Measurements from ENCODE around the gene BRSK2. TPM values are rescaled to one million over a fixed set of nuclear protein-coding genes. Genes with fewer than 3 reads are reported as not detected.

BRSK2 gene
- total and polyA plus RNA-seq, 2 donors (not counting 1 experiment from before 2014, with no cell fraction given) = 0.11 to 0.33 TPM

GRCh38 chr11:1353383-1354124 lies 36.2 kb upstream of the BRSK2 start:
- no peaks in the 10 kb centered on the region for H4K20me1 ChIP-seq (ENCODE audit: control insufficient read depth, extremely low read depth, insufficient read depth, low read length)
- no peak overlapping the region for H2AFZ ChIP-seq (ENCODE audit: low read length)
- H3K79me2 ChIP-seq (ENCODE audit: control insufficient read depth, insufficient read depth, low read length) = no peaks in the 10 kb centered on the region
- DNase-seq (ENCODE audit: low read depth in 2 of 2) = no peak
- no peak overlapping the region for H3K4me3 ChIP-seq (replicated peaks in 1 of 4; ENCODE audit: control extremely low read depth in 1 of 4, insufficient read depth in 1 of 4, low read depth in 3 of 4, low read length in 4 of 4)
- H3K9me3 ChIP-seq (ENCODE audit: control insufficient read depth, insufficient read depth, low read depth, low read length) = no peaks in the 10 kb centered on the region
- H3K27me3 ChIP-seq (ENCODE audit: control insufficient read depth, insufficient read depth, low read length) = no peaks in the 10 kb centered on the region
- H3K36me3 ChIP-seq (ENCODE audit: control insufficient read depth, insufficient read depth, low read length) = no peaks in the 10 kb centered on the region
- no peaks in the 10 kb centered on the region for H3K4me1 ChIP-seq (ENCODE audit: control insufficient read depth, extremely low read depth, insufficient read depth, low read length)
- TF ChIP-seq CTCF (conservative IDR thresholded peaks at IDR 0.05 in 1 of 2, IDR thresholded peaks at IDR 0.05 in 1 of 2; ENCODE audit: low read depth in 1 of 2, low read length in 2 of 2) (no peak), EZH2 (IDR thresholded peaks at IDR 0.05; ENCODE audit: low read length, missing control alignments) (no peak)
- H3K27ac ChIP-seq (ENCODE audit: insufficient read depth, low read length) = no peak overlapping the region
- no peak overlapping the region for H3K4me2 ChIP-seq (ENCODE audit: extremely low read depth, insufficient read depth, low read length)
- no peak overlapping the region for H3K9ac ChIP-seq (ENCODE audit: insufficient read depth, low read length)

GRCh38 chr11:1354125-1354938 lies 35.4 kb upstream of the BRSK2 start:
- Histone ChIP-seq H3K36me3 (ENCODE audit: control insufficient read depth, insufficient read depth, low read length) (no peaks in the 10 kb centered on the region), H4K20me1 (ENCODE audit: control insufficient read depth, extremely low read depth, insufficient read depth, low read length) (no peaks in the 10 kb centered on the region), H3K4me2 (ENCODE audit: extremely low read depth, insufficient read depth, low read length) (no peak overlapping the region), H3K9ac (ENCODE audit: insufficient read depth, low read length) (no peak overlapping the region), H3K27ac (ENCODE audit: insufficient read depth, low read length) (no peak overlapping the region), H2AFZ (ENCODE audit: low read length) (no peak overlapping the region), H3K27me3 (ENCODE audit: control insufficient read depth, insufficient read depth, low read length) (no peaks in the 10 kb centered on the region), H3K4me1 (ENCODE audit: control insufficient read depth, extremely low read depth, insufficient read depth, low read length) (no peaks in the 10 kb centered on the region), H3K79me2 (ENCODE audit: control insufficient read depth, insufficient read depth, low read length) (no peaks in the 10 kb centered on the region), H3K4me3 (replicated peaks in 1 of 4; ENCODE audit: control extremely low read depth in 1 of 4, insufficient read depth in 1 of 4, low read depth in 3 of 4, low read length in 4 of 4) (no peak overlapping the region), H3K9me3 (ENCODE audit: control insufficient read depth, insufficient read depth, low read depth, low read length) (no peaks in the 10 kb centered on the region)
- no peak for DNase-seq (ENCODE audit: low read depth in 2 of 2)
- no peak for TF ChIP-seq CTCF (conservative IDR thresholded peaks at IDR 0.05 in 1 of 2, IDR thresholded peaks at IDR 0.05 in 1 of 2; ENCODE audit: low read depth in 1 of 2, low read length in 2 of 2)
- no peak for TF ChIP-seq EZH2 (IDR thresholded peaks at IDR 0.05; ENCODE audit: low read length, missing control alignments)

- H3K27me3 ChIP-seq (ENCODE audit: control insufficient read depth, insufficient read depth, low read length) = no peaks in the 10 kb centered on the region
- no peaks in the 10 kb centered on the region for H3K9me3 ChIP-seq (ENCODE audit: control insufficient read depth, insufficient read depth, low read depth, low read length)
- no peak overlapping the region for H3K4me3 ChIP-seq (replicated peaks in 1 of 4; ENCODE audit: control extremely low read depth in 1 of 4, insufficient read depth in 1 of 4, low read depth in 3 of 4, low read length in 4 of 4)
- no peak overlapping the region for H3K4me2 ChIP-seq (ENCODE audit: extremely low read depth, insufficient read depth, low read length)
- no peaks in the 10 kb centered on the region for H3K79me2 ChIP-seq (ENCODE audit: control insufficient read depth, insufficient read depth, low read length)
- no peaks in the 10 kb centered on the region for H4K20me1 ChIP-seq (ENCODE audit: control insufficient read depth, extremely low read depth, insufficient read depth, low read length)
- H3K36me3 ChIP-seq (ENCODE audit: control insufficient read depth, insufficient read depth, low read length) = no peaks in the 10 kb centered on the region
- no peaks in the 10 kb centered on the region for H3K4me1 ChIP-seq (ENCODE audit: control insufficient read depth, extremely low read depth, insufficient read depth, low read length)
- no peak overlapping the region for H3K9ac ChIP-seq (ENCODE audit: insufficient read depth, low read length)
- no peak for DNase-seq (ENCODE audit: low read depth in 2 of 2)
- no peak for TF ChIP-seq EZH2 (IDR thresholded peaks at IDR 0.05; ENCODE audit: low read length, missing control alignments)
- H2AFZ ChIP-seq (ENCODE audit: low read length) = no peak overlapping the region
- H3K27ac ChIP-seq (ENCODE audit: insufficient read depth, low read length) = no peak overlapping the region
Measured at GRCh38 chr11:1356007-1356435, 33.7 kb upstream of the BRSK2 start.
